Transverse colon (tissue), 3 donors: ENCODE results near the gene HHATL.

Source experiments
- CTCF ChIP-seq, 5 experiments: fragments of 200-600 bp in 3 of 5; fragments of 450-650 bp in 2 of 5; sonication (generic) in 3 of 5; IDR thresholded peaks; 1 replicate in 2 of 5; 2 replicates in 3 of 5; pipeline ENCODE4 v1.5.1; 2016 to 2017; ENCODE audit warnings: antibody characterized with exemption in 5 of 5, inconsistent platforms in 3 of 5, mild to moderate bottlenecking in 2 of 5, moderate library complexity in 1 of 5
- EP300 ChIP-seq: sonication (generic); formaldehyde crosslinking; IDR thresholded peaks from one replicate; pipeline ENCODE4 v1.6.1; 2017; ENCODE audit warnings: antibody characterized with exemption, low read depth

GRCh38 chr3:42723219-42723618, 20.6 kb upstream of the HHATL start:
- TF ChIP-seq EP300 (no peak), CTCF (IDR thresholded peaks at IDR 0.05) (no peak)
